Midbrain (tissue), 1 donor: ENCODE measurements around the gene LOXL3.
A peak's percentile ranks its signal among the peaks of the same experiment; 100 is the strongest.
"Not testable (repeated sequence)": the region's sequence is repeated elsewhere in the genome, so short reads cannot be mapped to it uniquely, and the experiment has no call there.

Source experiments
- DNase-seq: peaks from one replicate; lab custom pipeline; 2025; lab: John Stamatoyannopoulos, UW

Gene LOXL3

DNA sequence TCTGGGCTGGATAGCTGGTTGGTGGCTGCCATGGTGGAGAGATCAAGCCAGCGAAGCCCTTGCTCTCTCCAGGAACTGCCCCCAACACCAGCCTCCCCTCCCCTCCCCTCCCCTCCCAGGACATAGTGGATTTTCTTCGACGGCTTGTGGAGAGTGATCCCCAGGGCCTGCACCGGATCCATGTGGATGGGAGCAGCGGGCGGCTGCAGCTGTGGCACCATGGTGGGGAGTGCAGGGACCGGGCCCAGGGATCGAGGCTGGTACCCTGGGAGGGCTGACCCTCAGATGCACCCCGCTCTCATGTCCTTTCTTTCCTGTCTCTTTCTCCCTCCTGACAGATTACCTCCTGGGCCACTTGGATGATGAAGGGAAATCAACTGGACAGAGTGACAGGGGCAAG, 63.8 kb downstream of the LOXL3 start:
- DNase-seq: no peak

GRCh38 chr2:74488643-74489481, 64.9 kb downstream of the LOXL3 start:
- DNase-seq: no peak

DNA sequence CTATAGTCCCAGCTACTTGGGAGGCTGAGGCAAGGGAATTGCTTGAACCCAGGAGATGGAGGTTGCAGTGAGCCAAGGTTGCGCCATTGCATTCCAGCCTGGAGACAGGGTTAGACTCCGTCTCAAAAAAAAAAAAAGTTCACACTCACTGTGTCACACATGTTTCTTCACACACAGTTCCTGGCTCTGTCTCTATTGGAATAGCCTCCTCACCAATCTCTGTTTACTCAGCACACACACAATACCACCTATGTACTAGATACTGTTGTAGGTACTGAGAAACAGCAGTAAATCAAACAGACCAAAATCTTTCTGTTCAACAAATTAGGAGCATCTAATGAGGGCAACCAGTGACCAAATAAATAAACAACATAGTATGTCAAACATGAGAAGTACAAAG, 67.6 kb downstream of the LOXL3 start:
- DNase-seq: no peak

- not testable (repeated sequence) for DNase-seq
Observed at GRCh38 chr2:74483675-74484164, 70.0 kb downstream of the LOXL3 start.

- DNase-seq: peak; percentile 96
Observed at GRCh38 chr2:74482801-74483674, 70.7 kb downstream of the LOXL3 start, which contains the start of the genes CCDC142 and TTC31. Gene CCDC142 (minus strand): TSS chr2:74482998. CDS start chr2:74482837, 161 bp downstream. Gene TTC31 (plus strand): TSS chr2:74483081. CDS start chr2:74483096, 15 bp downstream.
